GM19372 (cell line): ENCODE measurements around the gene ZNF280D.
"Not testable (repeated sequence)": the region's sequence is repeated elsewhere in the genome, so short reads cannot be mapped to it uniquely, and the experiment has no call there.

Experiments
- ATAC-seq: cut with Tn5 transposase; IDR thresholded peaks from one replicate; pipeline ENCODE4 v1.9.1; 2021; ENCODE audit warnings: mild to moderate bottlenecking, low read depth, moderate library complexity; ENCODE audit not compliant: unreplicated experiment

The ZNF280D gene

GRCh38 chr15:56733136-56734012, at the start of gene ZNF280D:
TSS of gene ZNF280D (minus strand) at chr15:56733509. CDS start at chr15:56707109, 26,400 bp downstream.
- ATAC-seq = peak; percentile 70

GRCh38 chr15:56782306-56782705, 49.0 kb upstream of the ZNF280D start:
- no peak for ATAC-seq

- ATAC-seq = no peak
Observed at GRCh38 chr15:56781666-56782065, 48.4 kb upstream of the ZNF280D start.

GRCh38 chr15:56780102-56780725, 46.9 kb upstream of the ZNF280D start:
- not testable (repeated sequence) for ATAC-seq

GRCh38 chr15:56779449-56779848, 46.1 kb upstream of the ZNF280D start:
- not testable (repeated sequence) for ATAC-seq

- no peak for ATAC-seq
Observed at GRCh38 chr15:56778761-56779160, 45.5 kb upstream of the ZNF280D start.

GRCh38 chr15:56776839-56777238, 43.5 kb upstream of the ZNF280D start:
- ATAC-seq = no peak

- ATAC-seq = no peak
Observed at GRCh38 chr15:56775641-56776040, 42.3 kb upstream of the ZNF280D start.

GRCh38 chr15:56774356-56774755, 41.0 kb upstream of the ZNF280D start:
- ATAC-seq = no peak

GRCh38 chr15:56772868-56773639, 39.7 kb upstream of the ZNF280D start:
- ATAC-seq = no peak

GRCh38 chr15:56770173-56770572, 36.9 kb upstream of the ZNF280D start:
- ATAC-seq = no peak

- ATAC-seq = no peak
Observed at GRCh38 chr15:56767315-56767714, 34.0 kb upstream of the ZNF280D start.

- ATAC-seq = no peak
Observed at GRCh38 chr15:56765251-56765650, 31.9 kb upstream of the ZNF280D start.

GRCh38 chr15:56763141-56763895, 30.0 kb upstream of the ZNF280D start:
- ATAC-seq = no peak

- no peak for ATAC-seq
Observed at GRCh38 chr15:56760186-56760585, 26.9 kb upstream of the ZNF280D start.

GRCh38 chr15:56759450-56759845, 26.1 kb upstream of the ZNF280D start:
- ATAC-seq = no peak

GRCh38 chr15:56758770-56759449, 25.6 kb upstream of the ZNF280D start:
- no peak for ATAC-seq

- no peak for ATAC-seq
Observed at GRCh38 chr15:56757875-56758274, 24.6 kb upstream of the ZNF280D start.

- ATAC-seq = no peak
Observed at GRCh38 chr15:56754772-56755370, 21.6 kb upstream of the ZNF280D start.
